ENCODE data around the gene CDH12.

DNA sequence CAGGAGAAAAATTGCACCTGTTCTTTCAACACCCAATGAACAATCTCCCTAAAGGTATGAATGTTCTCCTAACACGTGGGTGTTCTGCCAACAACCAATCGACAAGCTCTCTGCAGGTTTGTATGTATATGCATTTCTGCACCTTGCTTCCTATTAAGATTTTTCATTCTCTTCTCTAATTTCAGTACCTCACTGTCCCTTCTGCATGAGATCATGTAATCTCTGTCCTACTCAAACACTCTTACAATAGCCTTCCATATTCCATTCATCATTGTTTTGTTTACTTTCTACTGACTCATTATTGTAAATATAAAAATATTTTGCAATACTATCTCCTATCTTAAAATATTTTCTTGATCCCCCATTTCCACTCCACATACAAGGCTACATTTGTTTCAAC lies 382.0 kb downstream of the CDH12 start:
- TF ChIP-seq, protein P1, sequence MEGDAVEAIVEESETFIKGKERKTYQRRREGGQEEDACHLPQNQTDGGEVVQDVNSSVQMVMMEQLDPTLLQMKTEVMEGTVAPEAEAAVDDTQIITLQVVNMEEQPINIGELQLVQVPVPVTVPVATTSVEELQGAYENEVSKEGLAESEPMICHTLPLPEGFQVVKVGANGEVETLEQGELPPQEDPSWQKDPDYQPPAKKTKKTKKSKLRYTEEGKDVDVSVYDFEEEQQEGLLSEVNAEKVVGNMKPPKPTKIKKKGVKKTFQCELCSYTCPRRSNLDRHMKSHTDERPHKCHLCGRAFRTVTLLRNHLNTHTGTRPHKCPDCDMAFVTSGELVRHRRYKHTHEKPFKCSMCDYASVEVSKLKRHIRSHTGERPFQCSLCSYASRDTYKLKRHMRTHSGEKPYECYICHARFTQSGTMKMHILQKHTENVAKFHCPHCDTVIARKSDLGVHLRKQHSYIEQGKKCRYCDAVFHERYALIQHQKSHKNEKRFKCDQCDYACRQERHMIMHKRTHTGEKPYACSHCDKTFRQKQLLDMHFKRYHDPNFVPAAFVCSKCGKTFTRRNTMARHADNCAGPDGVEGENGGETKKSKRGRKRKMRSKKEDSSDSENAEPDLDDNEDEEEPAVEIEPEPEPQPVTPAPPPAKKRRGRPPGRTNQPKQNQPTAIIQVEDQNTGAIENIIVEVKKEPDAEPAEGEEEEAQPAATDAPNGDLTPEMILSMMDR (IDR thresholded peaks at IDR 0.05; ENCODE audit: low read length): no peak
- no peak for TF ChIP-seq EZH2 (IDR thresholded peaks at IDR 0.05; ENCODE audit: borderline replicate concordance, low read length)

All from OCI-LY1 (cell line).